ENCODE results near the gene PCDHGA3. TPM values are rescaled to one million over a fixed set of nuclear protein-coding genes. Genes with fewer than 3 reads are reported as not detected.

The PCDHGA3 gene
- total and polyA plus RNA-seq, 2 of the 13 experiments (the other 11 are each of a cell fraction or from before 2014, with no cell fraction given), result 0.05 TPM; not detected in 1

DNA sequence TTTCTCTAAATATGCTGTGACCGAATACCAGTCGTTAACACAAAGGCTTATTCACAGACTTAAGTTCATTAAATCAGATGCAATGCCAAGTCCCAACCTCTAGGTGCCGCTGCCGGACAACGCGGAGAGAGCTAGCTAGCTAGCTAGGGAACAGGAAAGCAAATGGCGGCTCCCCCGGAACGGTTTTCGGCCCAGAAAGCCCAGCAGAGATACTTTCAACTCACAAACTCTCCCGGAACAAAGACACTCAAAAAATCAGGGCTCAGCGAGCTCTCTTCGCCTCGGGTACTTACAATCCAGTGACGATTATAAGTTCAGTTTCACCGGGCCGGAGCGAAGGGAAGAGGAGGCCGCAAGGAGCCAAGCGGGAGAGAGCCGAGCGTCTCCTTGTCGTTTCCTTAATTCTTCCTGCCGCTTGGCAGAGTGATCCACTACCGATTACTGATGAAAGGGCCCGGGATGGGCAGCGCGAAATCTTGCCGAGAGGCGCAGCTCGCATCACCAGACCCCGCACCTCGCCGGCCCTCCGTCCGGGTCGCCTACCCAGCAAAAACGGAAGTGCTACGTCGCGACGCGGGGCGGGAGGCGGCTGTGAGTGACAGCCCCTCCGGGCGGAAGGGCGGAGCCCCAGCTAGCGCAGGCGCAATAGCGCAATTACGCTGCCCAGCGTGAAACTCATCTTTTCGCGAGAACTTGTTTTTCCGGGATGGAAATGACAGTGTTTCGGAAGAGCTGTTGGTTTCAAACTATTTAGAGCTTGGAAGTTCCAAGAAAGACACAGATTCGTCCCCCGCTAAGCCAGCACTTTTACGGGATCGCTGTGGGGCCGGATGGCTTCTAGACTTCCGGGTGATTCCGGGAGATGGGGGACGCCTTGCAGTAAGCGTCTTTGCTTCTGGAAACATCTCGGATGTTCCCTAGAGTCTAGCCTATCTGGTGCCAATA is 23.1 kb upstream of the PCDHGA3 start, which contains the start of gene TAF7 (continued):
- 0 out of 2 replicates have a peak, but pooled peaks have one; percentile 14 for TF ChIP-seq RORA (CRISPR knock-in tag; IDR thresholded peaks at IDR 0.05)
- 0 out of 2 replicates have a peak, but pooled peaks have one; percentile 32 for TF ChIP-seq KMT2A (CRISPR knock-in tag; IDR thresholded peaks at IDR 0.05)
- peak; percentile 30; the same call in 1 of the 2 replicates for TF ChIP-seq KAT7 (CRISPR knock-in tag; IDR thresholded peaks at IDR 0.05; ENCODE audit: borderline replicate concordance)
- peak; percentile 87 for TF ChIP-seq ZNF567 (CRISPR knock-in tag; IDR thresholded peaks at IDR 0.05; ENCODE audit: borderline replicate concordance)
- TF ChIP-seq ZFP91 (CRISPR knock-in tag; IDR thresholded peaks at IDR 0.05; ENCODE audit: borderline replicate concordance), result peak; percentile 89
- TF ChIP-seq MED13 (CRISPR knock-in tag; IDR thresholded peaks at IDR 0.05), result no peak
- peak; percentile 97 for TF ChIP-seq ZMYM4 (CRISPR knock-in tag; IDR thresholded peaks at IDR 0.05)
- TF ChIP-seq FOXP1 (IDR thresholded peaks at IDR 0.05), result no peak
- TF ChIP-seq FOXP1 (CRISPR knock-in tag; IDR thresholded peaks at IDR 0.05), result no peak
- no peak for TF ChIP-seq JARID2 (CRISPR knock-in tag; IDR thresholded peaks at IDR 0.05; ENCODE audit: insufficient replicate concordance)
- TF ChIP-seq CTCF (CRISPR knock-in tag; IDR thresholded peaks at IDR 0.05), result peak; percentile 80
- TF ChIP-seq ZNF292 (CRISPR knock-in tag; IDR thresholded peaks at IDR 0.05; ENCODE audit: borderline replicate concordance, low read depth), result no peak
- peak; percentile 85 for TF ChIP-seq ERF (CRISPR knock-in tag; IDR thresholded peaks at IDR 0.05)
- no peak for TF ChIP-seq ZNF672 (CRISPR knock-in tag; IDR thresholded peaks at IDR 0.05)
- no peak for TF ChIP-seq PAWR (CRISPR knock-in tag; IDR thresholded peaks at IDR 0.05; ENCODE audit: borderline replicate concordance)
- TF ChIP-seq NR1H2 (CRISPR knock-in tag; IDR thresholded peaks at IDR 0.05; ENCODE audit: borderline replicate concordance, low read depth), result 0 out of 2 replicates have a peak, but pooled peaks have one; percentile 20
- peak; percentile 74; the same call in 1 of the 2 replicates for TF ChIP-seq ZNF556 (CRISPR knock-in tag; IDR thresholded peaks at IDR 0.05; ENCODE audit: borderline replicate concordance)
- TF ChIP-seq, protein P1, sequence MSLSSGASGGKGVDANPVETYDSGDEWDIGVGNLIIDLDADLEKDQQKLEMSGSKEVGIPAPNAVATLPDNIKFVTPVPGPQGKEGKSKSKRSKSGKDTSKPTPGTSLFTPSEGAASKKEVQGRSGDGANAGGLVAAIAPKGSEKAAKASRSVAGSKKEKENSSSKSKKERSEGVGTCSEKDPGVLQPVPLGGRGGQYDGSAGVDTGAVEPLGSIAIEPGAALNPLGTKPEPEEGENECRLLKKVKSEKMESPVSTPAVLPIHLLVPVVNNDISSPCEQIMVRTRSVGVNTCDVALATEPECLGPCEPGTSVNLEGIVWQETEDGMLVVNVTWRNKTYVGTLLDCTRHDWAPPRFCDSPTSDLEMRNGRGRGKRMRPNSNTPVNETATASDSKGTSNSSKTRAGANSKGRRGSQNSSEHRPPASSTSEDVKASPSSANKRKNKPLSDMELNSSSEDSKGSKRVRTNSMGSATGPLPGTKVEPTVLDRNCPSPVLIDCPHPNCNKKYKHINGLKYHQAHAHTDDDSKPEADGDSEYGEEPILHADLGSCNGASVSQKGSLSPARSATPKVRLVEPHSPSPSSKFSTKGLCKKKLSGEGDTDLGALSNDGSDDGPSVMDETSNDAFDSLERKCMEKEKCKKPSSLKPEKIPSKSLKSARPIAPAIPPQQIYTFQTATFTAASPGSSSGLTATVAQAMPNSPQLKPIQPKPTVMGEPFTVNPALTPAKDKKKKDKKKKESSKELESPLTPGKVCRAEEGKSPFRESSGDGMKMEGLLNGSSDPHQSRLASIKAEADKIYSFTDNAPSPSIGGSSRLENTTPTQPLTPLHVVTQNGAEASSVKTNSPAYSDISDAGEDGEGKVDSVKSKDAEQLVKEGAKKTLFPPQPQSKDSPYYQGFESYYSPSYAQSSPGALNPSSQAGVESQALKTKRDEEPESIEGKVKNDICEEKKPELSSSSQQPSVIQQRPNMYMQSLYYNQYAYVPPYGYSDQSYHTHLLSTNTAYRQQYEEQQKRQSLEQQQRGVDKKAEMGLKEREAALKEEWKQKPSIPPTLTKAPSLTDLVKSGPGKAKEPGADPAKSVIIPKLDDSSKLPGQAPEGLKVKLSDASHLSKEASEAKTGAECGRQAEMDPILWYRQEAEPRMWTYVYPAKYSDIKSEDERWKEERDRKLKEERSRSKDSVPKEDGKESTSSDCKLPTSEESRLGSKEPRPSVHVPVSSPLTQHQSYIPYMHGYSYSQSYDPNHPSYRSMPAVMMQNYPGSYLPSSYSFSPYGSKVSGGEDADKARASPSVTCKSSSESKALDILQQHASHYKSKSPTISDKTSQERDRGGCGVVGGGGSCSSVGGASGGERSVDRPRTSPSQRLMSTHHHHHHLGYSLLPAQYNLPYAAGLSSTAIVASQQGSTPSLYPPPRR (CRISPR knock-in tag; IDR thresholded peaks at IDR 0.05; ENCODE audit: borderline replicate concordance), result no peak
- TF ChIP-seq, protein P2, sequence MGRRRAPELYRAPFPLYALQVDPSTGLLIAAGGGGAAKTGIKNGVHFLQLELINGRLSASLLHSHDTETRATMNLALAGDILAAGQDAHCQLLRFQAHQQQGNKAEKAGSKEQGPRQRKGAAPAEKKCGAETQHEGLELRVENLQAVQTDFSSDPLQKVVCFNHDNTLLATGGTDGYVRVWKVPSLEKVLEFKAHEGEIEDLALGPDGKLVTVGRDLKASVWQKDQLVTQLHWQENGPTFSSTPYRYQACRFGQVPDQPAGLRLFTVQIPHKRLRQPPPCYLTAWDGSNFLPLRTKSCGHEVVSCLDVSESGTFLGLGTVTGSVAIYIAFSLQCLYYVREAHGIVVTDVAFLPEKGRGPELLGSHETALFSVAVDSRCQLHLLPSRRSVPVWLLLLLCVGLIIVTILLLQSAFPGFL (CRISPR knock-in tag; IDR thresholded peaks at IDR 0.05), result no peak
- 0 out of 2 replicates have a peak, but pooled peaks have one; percentile 47 for TF ChIP-seq ZNF329 (CRISPR knock-in tag; IDR thresholded peaks at IDR 0.05; ENCODE audit: low read depth)

All from HepG2 (cell line).